CD4-positive, alpha-beta memory T cell (primary cell): ENCODE data around the gene HSPBP1. TPM values are rescaled to one million over a fixed set of nuclear protein-coding genes. Genes with fewer than 3 reads are reported as not detected.

Source experiments
- CTCF ChIA-PET: fragments of 350-600 bp; sonication (Branson Sonifier 250); formaldehyde crosslinking; loops from one replicate; lab custom pipeline; 2021; ENCODE audit warnings: inconsistent platforms; ENCODE audit not compliant: partially characterized antibody; lab: Charles Lee
- POLR2A ChIA-PET: fragments of 350-600 bp; sonication (Branson Sonifier 250); formaldehyde crosslinking; loops from one replicate; lab custom pipeline; 2021; ENCODE audit not compliant: partially characterized antibody; lab: Charles Lee
- DNase-seq, 5 donors: peaks; one replicate each; pipeline versions ENCODE4 v3.0.0 to v3.0.0-alpha.2; 2020 to 2022; ENCODE audit warnings: mixed read lengths in 1 of 5
- H3K27ac ChIP-seq: one replicate; pipeline ENCODE4 v1.7.0; 2013; ENCODE audit warnings: low read depth, low read length
- H3K27me3 ChIP-seq: 2 replicates; pipeline ENCODE4 v1.7.0; 2013; ENCODE audit warnings: mild to moderate bottlenecking, low read length, moderate library complexity; ENCODE audit not compliant: insufficient read depth
- H3K36me3 ChIP-seq: 2 replicates; pipeline ENCODE4 v1.7.0; 2013; ENCODE audit warnings: mild to moderate bottlenecking, low read length, moderate library complexity; ENCODE audit not compliant: insufficient read depth
- H3K4me1 ChIP-seq: 2 replicates; pipeline ENCODE4 v1.7.0; 2013; ENCODE audit warnings: mild to moderate bottlenecking, low read length, moderate library complexity; ENCODE audit not compliant: insufficient read depth
- H3K4me3 ChIP-seq, 2 donors: one replicate each; pipeline ENCODE4 v1.7.0; 2013; ENCODE audit warnings: low read length in 2 of 2, mild to moderate bottlenecking in 1 of 2
- H3K9me3 ChIP-seq, 2 donors: one replicate each; pipeline ENCODE4 v1.7.0; 2013; ENCODE audit warnings: low read length in 2 of 2, control low read depth in 1 of 2; ENCODE audit not compliant: control insufficient read depth in 1 of 2
- H3K27ac Mint-ChIP-seq, 7 donors: one replicate each; pipeline ENCODE4 v1.8.0; 2020 to 2021; ENCODE audit warnings: mixed read lengths in 7 of 7, mild to moderate bottlenecking in 6 of 7, inconsistent platforms in 3 of 7, moderate library complexity in 3 of 7
- H3K27me3 Mint-ChIP-seq, 2 donors: one replicate each; pipeline ENCODE4 v1.8.0; 2020 to 2021; ENCODE audit warnings: mixed read lengths in 2 of 2
- H3K36me3 Mint-ChIP-seq, 2 donors: one replicate each; pipeline ENCODE4 v1.8.0; 2020 to 2021; ENCODE audit warnings: mixed read lengths in 2 of 2, inconsistent platforms in 1 of 2, mild to moderate bottlenecking in 1 of 2
- H3K4me1 Mint-ChIP-seq, 4 donors: one replicate each; pipeline ENCODE4 v1.8.0; 2020 to 2021; ENCODE audit warnings: mixed read lengths in 4 of 4, mild to moderate bottlenecking in 1 of 4
- H3K4me3 Mint-ChIP-seq, 8 donors: one replicate each; pipeline ENCODE4 v1.8.0; 2020 to 2021; ENCODE audit warnings: mixed read lengths in 8 of 8, mild to moderate bottlenecking in 7 of 8, moderate library complexity in 6 of 8, inconsistent platforms in 3 of 8
- H3K9me3 Mint-ChIP-seq, 8 donors: one replicate each; pipeline ENCODE4 v1.8.0; 2020 to 2021; ENCODE audit warnings: mixed read lengths in 8 of 8, mild to moderate bottlenecking in 5 of 8, inconsistent platforms in 3 of 8, moderate library complexity in 1 of 8
- intact Hi-C: fragments of 100-400 bp; cut with micrococcal nuclease; formaldehyde crosslinking; loops from one replicate; pipeline ENCODE4 v1.15.1; 2023
- polyA plus RNA-seq, 2 donors: library from polyadenylated mRNA; unstranded; fragments of 300-500 nt; fragmentation: Illumina TruSeq; gene quantifications; one replicate each; pipeline ENCODE4 v1.2.3, GENCODE V29; 2021
- total RNA-seq, 2 experiments: library from RNA; stranded (reverse); gene quantifications; one replicate each; pipeline ENCODE4 v1.2.3, GENCODE V29; 2021

HSPBP1 gene
- total and polyA plus RNA-seq, 4 experiments from 2014 or later, result 17.9 to 38.7 (median 27.1) TPM

GRCh38 chr19:55239004-55239403 is 40.9 kb downstream of the HSPBP1 start:
- Histone ChIP-seq H3K36me3 (peaks cover 89% of the 10 kb centered on the region), H3K9me3 (no peaks in the 10 kb centered on the region), H3K27me3 (no peaks in the 10 kb centered on the region), H3K4me1 (no peaks in the 10 kb centered on the region), H3K27ac (no peak overlapping the region), H3K4me3 (no peak overlapping the region)
- Mint-ChIP-seq H3K4me3 (no peak overlapping the region), H3K36me3 (peaks cover 54 to 66% of the 10 kb centered on the region in 2 donors), H3K27me3 (no peaks in the 10 kb centered on the region), H3K4me1 (peaks cover 2 to 14% (median 6%) of the 10 kb centered on the region in 4 donors), H3K9me3 (no peaks in the 10 kb centered on the region), H3K27ac (no peak overlapping the region)
- CTCF ChIA-PET, result no interaction called here
- POLR2A ChIA-PET, result interaction anchor here (1.6 kb wide), 1 partner anchor 15 kb away, joined by 4 read pairs; no protein-coding TSS in a partner anchor
- intact Hi-C loops, result no loop called here
- DNase-seq, result no peak

GRCh38 chr19:55238030-55238429 is 41.9 kb downstream of the HSPBP1 start:
- CTCF ChIA-PET, result interaction anchor here (1.0 kb wide), 1 partner anchor 16 kb away, joined by 3 read pairs; no protein-coding TSS in a partner anchor
- H3K4me1 ChIP-seq, result no peaks in the 10 kb centered on the region
- peaks cover 55 to 68% of the 10 kb centered on the region in 2 donors for H3K36me3 Mint-ChIP-seq
- H3K4me1 Mint-ChIP-seq, result peaks cover 4 to 14% (median 6%) of the 10 kb centered on the region in 4 donors
- H3K4me3 Mint-ChIP-seq, result no peak overlapping the region
- no peaks in the 10 kb centered on the region for H3K9me3 ChIP-seq
- no peak overlapping the region for H3K27ac ChIP-seq
- H3K9me3 Mint-ChIP-seq, result no peaks in the 10 kb centered on the region
- intact Hi-C loops, result no loop called here
- POLR2A ChIA-PET, result interaction anchor here (1.6 kb wide), 1 partner anchor 16 kb away, joined by 4 read pairs; no protein-coding TSS in a partner anchor
- H3K4me3 ChIP-seq, result no peak overlapping the region
- no peak for DNase-seq
- peaks cover 89% of the 10 kb centered on the region for H3K36me3 ChIP-seq
- no peaks in the 10 kb centered on the region for H3K27me3 Mint-ChIP-seq
- no peaks in the 10 kb centered on the region for H3K27me3 ChIP-seq
- no peak overlapping the region for H3K27ac Mint-ChIP-seq

- no peaks in the 10 kb centered on the region for H3K27me3 Mint-ChIP-seq
- no peak overlapping the region for H3K27ac Mint-ChIP-seq
- H3K4me3 ChIP-seq, result no peak overlapping the region
- no peak overlapping the region for H3K27ac ChIP-seq
- H3K9me3 ChIP-seq, result no peaks in the 10 kb centered on the region
- H3K9me3 Mint-ChIP-seq, result no peaks in the 10 kb centered on the region
- H3K4me1 Mint-ChIP-seq, result peaks cover 0 to 10% (median 3%) of the 10 kb centered on the region in 4 donors
- no peaks in the 10 kb centered on the region for H3K27me3 ChIP-seq
- no peaks in the 10 kb centered on the region for H3K4me1 ChIP-seq
- intact Hi-C loops, result no loop called here
- CTCF ChIA-PET, result no interaction called here
- POLR2A ChIA-PET, result interaction anchor here (2.3 kb wide), 1 partner anchor 26 kb away, joined by 6 read pairs; the partner anchor contains the start of gene PPP6R1
- peaks cover 31 to 71% of the 10 kb centered on the region in 2 donors for H3K36me3 Mint-ChIP-seq
- H3K36me3 ChIP-seq, result peaks cover 84% of the 10 kb centered on the region
- no peak for DNase-seq
- H3K4me3 Mint-ChIP-seq, result no peak overlapping the region
Measured at GRCh38 chr19:55232986-55233385, 46.9 kb downstream of the HSPBP1 start.

- ChIA-PET POLR2A (interaction anchor here (2.3 kb wide), 1 partner anchor 27 kb away, joined by 6 read pairs; the partner anchor contains the start of gene PPP6R1), CTCF (no interaction called here)
- no peak overlapping the region for H3K27ac ChIP-seq
- no peak overlapping the region for H3K4me3 ChIP-seq
- H3K27ac Mint-ChIP-seq, result no peak overlapping the region
- no peak for DNase-seq
- peaks cover 0 to 7% (median 3%) of the 10 kb centered on the region in 4 donors for H3K4me1 Mint-ChIP-seq
- peaks cover 76% of the 10 kb centered on the region for H3K36me3 ChIP-seq
- H3K4me3 Mint-ChIP-seq, result no peak overlapping the region
- H3K9me3 Mint-ChIP-seq, result no peaks in the 10 kb centered on the region
- intact Hi-C loops, result no loop called here
- no peaks in the 10 kb centered on the region for H3K27me3 Mint-ChIP-seq
- H3K4me1 ChIP-seq, result no peaks in the 10 kb centered on the region
- H3K27me3 ChIP-seq, result no peaks in the 10 kb centered on the region
- H3K36me3 Mint-ChIP-seq, result peaks cover 30 to 71% of the 10 kb centered on the region in 2 donors
- no peaks in the 10 kb centered on the region for H3K9me3 ChIP-seq
Measured at GRCh38 chr19:55232286-55232602, 47.7 kb downstream of the HSPBP1 start.

- Histone ChIP-seq H3K4me3 (no peak overlapping the region), H3K4me1 (no peaks in the 10 kb centered on the region), H3K36me3 (peaks cover 70% of the 10 kb centered on the region), H3K27me3 (no peaks in the 10 kb centered on the region), H3K9me3 (no peaks in the 10 kb centered on the region), H3K27ac (no peak overlapping the region)
- Mint-ChIP-seq H3K27me3 (no peaks in the 10 kb centered on the region), H3K27ac (no peak overlapping the region), H3K9me3 (no peaks in the 10 kb centered on the region), H3K4me1 (peaks cover 0 to 4% (median 3%) of the 10 kb centered on the region in 4 donors), H3K4me3 (no peak overlapping the region), H3K36me3 (peaks cover 25 to 70% of the 10 kb centered on the region in 2 donors)
- DNase-seq, result no peak
- POLR2A ChIA-PET, result interaction anchor here (2.3 kb wide), 1 partner anchor 28 kb away, joined by 6 read pairs; the partner anchor contains the start of gene PPP6R1
- intact Hi-C loops, result no loop called here
- CTCF ChIA-PET, result no interaction called here
Measured at GRCh38 chr19:55231391-55232285, 48.3 kb downstream of the HSPBP1 start.

- no peak overlapping the region for H3K4me3 ChIP-seq
- ChIA-PET POLR2A (interaction anchor here (2.3 kb wide), 1 partner anchor 28 kb away, joined by 6 read pairs; the partner anchor contains the start of gene PPP6R1), CTCF (no interaction called here)
- DNase-seq, result no peak
- Mint-ChIP-seq H3K27me3 (no peaks in the 10 kb centered on the region), H3K36me3 (peaks cover 21 to 68% of the 10 kb centered on the region in 2 donors), H3K4me3 (no peak overlapping the region), H3K27ac (no peak overlapping the region), H3K9me3 (no peaks in the 10 kb centered on the region), H3K4me1 (peaks cover 0 to 4% (median 3%) of the 10 kb centered on the region in 4 donors)
- H3K27ac ChIP-seq, result no peak overlapping the region
- no peaks in the 10 kb centered on the region for H3K27me3 ChIP-seq
- no peaks in the 10 kb centered on the region for H3K9me3 ChIP-seq
- intact Hi-C loops, result no loop called here
- H3K4me1 ChIP-seq, result no peaks in the 10 kb centered on the region
- H3K36me3 ChIP-seq, result peaks cover 62% of the 10 kb centered on the region
Measured at GRCh38 chr19:55230780-55231179, 49.1 kb downstream of the HSPBP1 start.

GRCh38 chr19:55230329-55230728 is 49.6 kb downstream of the HSPBP1 start:
- Mint-ChIP-seq H3K36me3 (peaks cover 25 to 71% of the 10 kb centered on the region in 2 donors), H3K9me3 (no peaks in the 10 kb centered on the region), H3K27me3 (no peaks in the 10 kb centered on the region), H3K4me3 (no peak overlapping the region), H3K27ac (no peak overlapping the region), H3K4me1 (peaks cover 0 to 7% (median 4%) of the 10 kb centered on the region in 4 donors)
- H3K9me3 ChIP-seq, result no peaks in the 10 kb centered on the region
- H3K4me1 ChIP-seq, result no peaks in the 10 kb centered on the region
- no peak overlapping the region for H3K27ac ChIP-seq
- ChIA-PET POLR2A (no interaction called here), CTCF (no interaction called here)
- no peak for DNase-seq
- H3K27me3 ChIP-seq, result no peaks in the 10 kb centered on the region
- H3K4me3 ChIP-seq, result no peak overlapping the region
- intact Hi-C loops, result no loop called here
- H3K36me3 ChIP-seq, result peaks cover 60% of the 10 kb centered on the region
